Measurements from ENCODE around the gene DNAAF9. TPM values are rescaled to one million over a fixed set of nuclear protein-coding genes. Genes with fewer than 3 reads are reported as not detected.

The DNAAF9 gene
- total RNA-seq, 1 experiment from 2014 or later: 4.6 TPM

DNA sequence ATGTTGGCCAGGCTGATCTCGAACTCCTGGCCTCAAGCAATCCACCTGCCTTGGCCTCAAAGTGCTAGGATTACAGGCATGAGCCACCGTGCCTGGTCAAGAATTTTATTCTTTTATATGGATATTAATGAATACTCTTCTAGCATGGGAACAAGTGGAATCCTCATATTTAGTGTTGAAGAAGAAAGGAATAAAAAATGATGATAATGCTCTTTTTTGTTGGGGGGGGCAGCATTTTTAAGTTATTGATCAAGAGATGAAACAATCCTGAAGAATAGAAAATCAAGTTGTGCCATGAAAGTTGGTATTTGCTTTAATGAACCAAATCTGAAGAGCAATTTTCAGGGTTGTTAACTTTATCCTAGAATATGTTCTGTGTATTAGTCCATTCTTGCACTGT, 6.7 kb upstream of the DNAAF9 start:
- Histone ChIP-seq H3K27ac (ENCODE audit: low read depth, low read length) (no peak overlapping the region), H2AFZ (ENCODE audit: low read depth, low read length, poor library complexity, severe bottlenecking) (peak overlapping the region; percentile 16), H3K4me2 (ENCODE audit: low read length) (no peak overlapping the region), H3K9me2 (ENCODE audit: insufficient read depth) (no peaks in the 10 kb centered on the region), H3K4me1 (ENCODE audit: control insufficient read depth in 1 of 2, insufficient read depth in 2 of 2, low read length in 2 of 2) (no peaks in the 10 kb centered on the region; a peak in 1 of 4 replicates), H4K20me1 (ENCODE audit: insufficient read depth) (no peaks in the 10 kb centered on the region), H3K27me3 (ENCODE audit: insufficient read depth, low read length) (no peaks in the 10 kb centered on the region), H3K4me3 (replicated peaks in 1 of 2; ENCODE audit: low read depth in 1 of 2, low read length in 2 of 2) (no peak overlapping the region), H3K9ac (ENCODE audit: low read length) (no peak overlapping the region), H3K36me3 (ENCODE audit: control insufficient read depth in 1 of 2, insufficient read depth in 2 of 2, low read length in 2 of 2) (no peaks in the 10 kb centered on the region), H3K79me2 (ENCODE audit: insufficient read depth, low read length) (no peaks in the 10 kb centered on the region), H3K9me3 (ENCODE audit: control insufficient read depth in 1 of 2, insufficient read depth in 1 of 2, low read depth in 1 of 2, low read length in 2 of 2) (no peaks in the 10 kb centered on the region)
- no peak for DNase-seq (ENCODE audit: low read depth, low spot score)
- TF ChIP-seq SP1 (IDR thresholded peaks at IDR 0.05; ENCODE audit: low read depth) (no peak), TCF7L2 (IDR thresholded peaks at IDR 0.05; ENCODE audit: borderline replicate concordance, extremely low read depth, insufficient read depth, insufficient read length) (no peak), ZNF274 (IDR thresholded peaks at IDR 0.05; ENCODE audit: low read depth, low read length) (no peak), CEBPB (IDR thresholded peaks at IDR 0.05; ENCODE audit: low read depth) (no peak), ATF3 (IDR thresholded peaks at IDR 0.05) (no peak), ZFX (IDR thresholded peaks at IDR 0.05) (no peak), YY1 (IDR thresholded peaks at IDR 0.05; ENCODE audit: extremely low read depth, insufficient replicate concordance, low read depth, low read length) (no peak), SRF (IDR thresholded peaks at IDR 0.05; ENCODE audit: low read depth) (no peak), POLR2AphosphoS5 (IDR thresholded peaks at IDR 0.05; ENCODE audit: low read depth, low read length) (no peak), EZH2phosphoT487 (IDR thresholded peaks at IDR 0.05; ENCODE audit: borderline replicate concordance) (no peak), JUND (IDR thresholded peaks at IDR 0.05) (no peak), MAX (IDR thresholded peaks at IDR 0.05) (no peak), RAD21 (IDR thresholded peaks at IDR 0.05; ENCODE audit: low read depth) (no peak), ELF1 (IDR thresholded peaks at IDR 0.05; ENCODE audit: borderline replicate concordance, low read depth) (no peak), CBX3 (IDR thresholded peaks at IDR 0.05; ENCODE audit: low read depth) (no peak)
- TF ChIP-seq, protein P1, sequence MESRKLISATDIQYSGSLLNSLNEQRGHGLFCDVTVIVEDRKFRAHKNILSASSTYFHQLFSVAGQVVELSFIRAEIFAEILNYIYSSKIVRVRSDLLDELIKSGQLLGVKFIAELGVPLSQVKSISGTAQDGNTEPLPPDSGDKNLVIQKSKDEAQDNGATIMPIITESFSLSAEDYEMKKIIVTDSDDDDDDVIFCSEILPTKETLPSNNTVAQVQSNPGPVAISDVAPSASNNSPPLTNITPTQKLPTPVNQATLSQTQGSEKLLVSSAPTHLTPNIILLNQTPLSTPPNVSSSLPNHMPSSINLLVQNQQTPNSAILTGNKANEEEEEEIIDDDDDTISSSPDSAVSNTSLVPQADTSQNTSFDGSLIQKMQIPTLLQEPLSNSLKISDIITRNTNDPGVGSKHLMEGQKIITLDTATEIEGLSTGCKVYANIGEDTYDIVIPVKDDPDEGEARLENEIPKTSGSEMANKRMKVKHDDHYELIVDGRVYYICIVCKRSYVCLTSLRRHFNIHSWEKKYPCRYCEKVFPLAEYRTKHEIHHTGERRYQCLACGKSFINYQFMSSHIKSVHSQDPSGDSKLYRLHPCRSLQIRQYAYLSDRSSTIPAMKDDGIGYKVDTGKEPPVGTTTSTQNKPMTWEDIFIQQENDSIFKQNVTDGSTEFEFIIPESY (IDR thresholded peaks at IDR 0.05; ENCODE audit: extremely low read depth, insufficient replicate concordance, low read length): no peak
- TF ChIP-seq, protein P2, sequence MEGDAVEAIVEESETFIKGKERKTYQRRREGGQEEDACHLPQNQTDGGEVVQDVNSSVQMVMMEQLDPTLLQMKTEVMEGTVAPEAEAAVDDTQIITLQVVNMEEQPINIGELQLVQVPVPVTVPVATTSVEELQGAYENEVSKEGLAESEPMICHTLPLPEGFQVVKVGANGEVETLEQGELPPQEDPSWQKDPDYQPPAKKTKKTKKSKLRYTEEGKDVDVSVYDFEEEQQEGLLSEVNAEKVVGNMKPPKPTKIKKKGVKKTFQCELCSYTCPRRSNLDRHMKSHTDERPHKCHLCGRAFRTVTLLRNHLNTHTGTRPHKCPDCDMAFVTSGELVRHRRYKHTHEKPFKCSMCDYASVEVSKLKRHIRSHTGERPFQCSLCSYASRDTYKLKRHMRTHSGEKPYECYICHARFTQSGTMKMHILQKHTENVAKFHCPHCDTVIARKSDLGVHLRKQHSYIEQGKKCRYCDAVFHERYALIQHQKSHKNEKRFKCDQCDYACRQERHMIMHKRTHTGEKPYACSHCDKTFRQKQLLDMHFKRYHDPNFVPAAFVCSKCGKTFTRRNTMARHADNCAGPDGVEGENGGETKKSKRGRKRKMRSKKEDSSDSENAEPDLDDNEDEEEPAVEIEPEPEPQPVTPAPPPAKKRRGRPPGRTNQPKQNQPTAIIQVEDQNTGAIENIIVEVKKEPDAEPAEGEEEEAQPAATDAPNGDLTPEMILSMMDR (IDR thresholded peaks at IDR 0.05 in 2 of 3, conservative IDR thresholded peaks at IDR 0.05 in 1 of 3; ENCODE audit: borderline replicate concordance in 1 of 3, insufficient read depth in 1 of 3, low read depth in 2 of 3, low read length in 2 of 3): no peak
- intact Hi-C loops (cut with micrococcal nuclease): no loop called here
- ATAC-seq: no peak
- CTCF ChIA-PET: no interaction called here
- POLR2A ChIA-PET: no interaction called here
- RAD21 ChIA-PET (ENCODE audit: low non-redundant PET in 1 of 2, low total read pairs in 2 of 2, uncharacterized antibody in 2 of 2, unreplicated experiment in 2 of 2): no interaction called here
- BruUV-seq (replicated peaks): no TSS peak
